ENCODE data around the gene LYSMD1. TPM values are rescaled to one million over a fixed set of nuclear protein-coding genes. Genes with fewer than 3 reads are reported as not detected.

The LYSMD1 gene
- total and polyA plus RNA-seq, 2 of the 8 experiments (the other 6 are each of a cell fraction or from before 2014, with no cell fraction given), result 2.4 to 6.0 TPM

- no peak for DNase-seq (ENCODE audit: low read depth in 1 of 2, low spot score in 2 of 2)
- H3K4me3 ChIP-seq (ENCODE audit: extremely low read depth in 1 of 4, insufficient read depth in 2 of 4, low read depth in 3 of 4, low read length in 4 of 4), result peak overlapping the region; percentile 81 to 88 (median 85)
- peak overlapping the region; percentile 72 for H3K4ac ChIP-seq (replicated peaks; ENCODE audit: insufficient read length, low read depth, low read length)
- H3K4me2 ChIP-seq (ENCODE audit: insufficient read depth in 1 of 2, low read depth in 2 of 2, low read length in 2 of 2), result peak overlapping the region; percentile 98 to 100
- WGBS, 2 experiments (ENCODE audit: extremely low coverage in 1 of 2, insufficient coverage in 1 of 2, insufficient read length in 1 of 2, insufficient replicate concordance in 2 of 2, low coverage in 1 of 2, low lambda C conversion rate in 2 of 2, missing lambda C conversion rate in 1 of 2), result 4% methylated on average over 15 of the region's 26 CpGs; no CpG with 5 or more reads in 1 of the 2 experiments
- H2BK5ac ChIP-seq (ENCODE audit: low read depth, low read length), result no peak overlapping the region
- H4K91ac ChIP-seq (replicated peaks; ENCODE audit: insufficient read length, low read length), result peak overlapping the region; percentile 63
- H2AFZ ChIP-seq (ENCODE audit: low read length), result peak overlapping the region; percentile 38; the same call in 1 of the 2 replicates
- no peak overlapping the region for H2BK120ac ChIP-seq (replicated peaks; ENCODE audit: low read depth, low read length)
- H3K9me3 ChIP-seq (ENCODE audit: insufficient read depth in 2 of 2, low read depth in 1 of 2, low read length in 1 of 2), result no peaks in the 10 kb centered on the region
- peaks cover 0 to 17% (median 8%) of the 10 kb centered on the region in 4 experiments; a peak in 5 of 7 replicates for H3K27me3 ChIP-seq (replicated peaks in 1 of 4; ENCODE audit: control insufficient read depth in 3 of 4, extremely low read depth in 1 of 4, insufficient read depth in 3 of 4, low read length in 3 of 4)
- H3K79me2 ChIP-seq (ENCODE audit: control insufficient read depth in 1 of 2, insufficient read depth in 2 of 2, low read length in 2 of 2), result no peaks in the 10 kb centered on the region
- H3K79me1 ChIP-seq (ENCODE audit: low read depth, low read length), result peaks cover 5% of the 10 kb centered on the region; the same call in 1 of the 2 replicates
- H2BK15ac ChIP-seq (ENCODE audit: low read length), result 0 out of 2 replicates have a peak overlapping the region, but pooled peaks have one; percentile 49
- no peak overlapping the region for H2BK20ac ChIP-seq (ENCODE audit: low read length)
- FAIRE-seq, result no peak
- ChIA-PET CTCF (ENCODE audit: partially characterized antibody) (interaction anchor here (1.6 to 4.7 kb wide), 3 partner anchors 11 to 118 kb away, joined by 4 to 54 read pairs (median 12); no protein-coding TSS in a partner anchor), POLR2A (ENCODE audit: partially characterized antibody) (interaction anchor here (1.1 to 10.7 kb wide), 4 partner anchors 10 to 107 kb away, joined by 3 to 124 read pairs (median 5); partner anchors contain the start of gene TNFAIP8L2)
- no peak overlapping the region for H3K23ac ChIP-seq (ENCODE audit: insufficient read length)
- H3K4me1 ChIP-seq (replicated peaks in 1 of 4; ENCODE audit: control insufficient read depth in 3 of 4, insufficient read depth in 4 of 4, low read length in 3 of 4), result peaks cover 15 to 31% (median 21%) of the 10 kb centered on the region in 4 experiments
- no peaks in the 10 kb centered on the region for H3K36me3 ChIP-seq (ENCODE audit: control insufficient read depth in 2 of 4, insufficient read depth in 4 of 4, low read length in 3 of 4)
- no peak overlapping the region for H2AK5ac ChIP-seq (ENCODE audit: low read depth, low read length)
- peaks cover 16% of the 10 kb centered on the region for H3K23me2 ChIP-seq (ENCODE audit: low read depth, low read length)
- H4K5ac ChIP-seq (ENCODE audit: insufficient read length, low read depth, low read length), result no peak overlapping the region
- H3K27ac ChIP-seq (ENCODE audit: low read depth, low read length), result no peak overlapping the region
- no peak overlapping the region for H3K14ac ChIP-seq (ENCODE audit: insufficient read length)
- no peak overlapping the region for H3K56ac ChIP-seq (replicated peaks; ENCODE audit: insufficient read length, low read depth, low read length)
- no peak overlapping the region for H2BK12ac ChIP-seq (ENCODE audit: low read depth, low read length)
- H4K8ac ChIP-seq (ENCODE audit: extremely low read depth, insufficient read depth, low read length), result peak overlapping the region; percentile 36; the same call in 1 of the 2 replicates
- 0 out of 2 replicates have a peak overlapping the region, but pooled peaks have one; percentile 39 for H3K18ac ChIP-seq (ENCODE audit: extremely low read depth, low read length)
- peak overlapping the region in 3 of 4 experiments; percentile 54 to 63 (median 59); a peak in 6 of 7 replicates for H3K9ac ChIP-seq (replicated peaks in 1 of 4; ENCODE audit: extremely low read depth in 1 of 4, low read depth in 3 of 4, low read length in 3 of 4)
- no peaks in the 10 kb centered on the region for H4K20me1 ChIP-seq (replicated peaks in 1 of 2; ENCODE audit: control insufficient read depth in 1 of 2, insufficient read depth in 2 of 2, low read length in 2 of 2)
- TF ChIP-seq ZNF274 (IDR thresholded peaks at IDR 0.05; ENCODE audit: borderline replicate concordance, extremely low read depth, low read length) (no peak), ATF2 (IDR thresholded peaks at IDR 0.05; ENCODE audit: low read length) (no peak), ATF3 (IDR thresholded peaks at IDR 0.05; ENCODE audit: insufficient read depth, low read depth, low read length) (no peak), RFX5 (IDR thresholded peaks at IDR 0.05; ENCODE audit: borderline replicate concordance, low read depth, low read length) (no peak), JUN (IDR thresholded peaks at IDR 0.05; ENCODE audit: low read depth, low read length) (no peak), MAX (IDR thresholded peaks at IDR 0.05) (peak; percentile 3; the same call in 1 of the 2 replicates), KDM1A (IDR thresholded peaks at IDR 0.05; ENCODE audit: borderline replicate concordance, low read length) (no peak), E2F6 (IDR thresholded peaks at IDR 0.05) (peak; percentile 1; the same call in 1 of the 2 replicates), EP300 (IDR thresholded peaks at IDR 0.05; ENCODE audit: borderline replicate concordance in 1 of 2, low read depth in 2 of 2, low read length in 2 of 2) (no peak)
Observed at GRCh38 chr1:151146072-151146411, 19.7 kb downstream of the LYSMD1 start.
